Thyroid gland (tissue), 4 donors: ENCODE measurements around the gene IFNG. TPM values are rescaled to one million over a fixed set of nuclear protein-coding genes. Genes with fewer than 3 reads are reported as not detected.

Source experiments
- DNase-seq, 2 donors: peaks; one replicate each; pipeline ENCODE4 v3.0.0-alpha.2; 2019
- H3K27ac ChIP-seq, 3 donors: fragments of 200-600 bp; sonication (generic); 1 replicate in 2 of 3; 2 replicates in 1 of 3; pipeline ENCODE4 v1.5.1; 2016 to 2019; ENCODE audit warnings: mild to moderate bottlenecking in 1 of 3, moderate library complexity in 1 of 3
- H3K27me3 ChIP-seq: fragments of 200-600 bp; sonication (generic); one replicate; pipeline ENCODE4 v1.5.1; 2019
- H3K36me3 ChIP-seq, 2 donors: fragments of 200-600 bp; sonication (generic); one replicate each; pipeline ENCODE4 v1.5.1; 2016 to 2019
- H3K4me1 ChIP-seq, 2 donors: fragments of 200-600 bp; sonication (generic); one replicate each; pipeline ENCODE4 v1.5.1; 2017 to 2019
- H3K4me3 ChIP-seq, 3 donors: fragments of 200-600 bp; sonication (generic); replicated peaks in 1 of 3; 1 replicate in 2 of 3; 2 replicates in 1 of 3; pipeline ENCODE4 v1.5.1; 2016; ENCODE audit warnings: mild to moderate bottlenecking in 1 of 3
- H3K9me3 ChIP-seq: fragments of 200-600 bp; sonication (generic); one replicate; pipeline ENCODE4 v1.5.1; 2017
- CTCF ChIP-seq, 6 experiments: fragments of 200-600 bp in 3 of 6; fragments of 450-650 bp in 3 of 6; sonication (generic) in 3 of 6; IDR thresholded peaks; one replicate each; pipeline ENCODE4 v1.5.1; 2016 to 2019; ENCODE audit warnings: antibody characterized with exemption in 6 of 6, mild to moderate bottlenecking in 2 of 6, inconsistent platforms in 1 of 6, moderate library complexity in 1 of 6
- POLR2A ChIP-seq, 2 donors: fragments of 450-650 bp; IDR thresholded peaks; one replicate each; pipeline ENCODE4 v1.6.1; 2017; ENCODE audit warnings: antibody characterized with exemption in 2 of 2, mild to moderate bottlenecking in 2 of 2, moderate library complexity in 1 of 2
- WGBS, 2 donors: methylation state at CpG; one replicate each; pipeline ENCODE4 v1.1.5; 2017; 5-methylcytosine and 5-hydroxymethylcytosine counted together
- intact Hi-C: fragments of 100-400 bp; cut with DNase I; formaldehyde crosslinking; loops from one replicate; pipeline ENCODE4 v1.15.1; 2023
- total RNA-seq, 4 donors: library from RNA; depleted of rRNA; stranded (reverse); fragments of >200 nt; gene quantifications; one replicate each; pipeline ENCODE4 v1.2.3, GENCODE V29; 2016

Gene IFNG
- total RNA-seq, 4 donors from 2014 or later, result not detected

- DNase-seq, result no peak
- no peak for TF ChIP-seq CTCF (IDR thresholded peaks at IDR 0.05)
- TF ChIP-seq POLR2A (IDR thresholded peaks at IDR 0.05), result no peak
- no peak overlapping the region for H3K4me3 ChIP-seq
- H3K4me1 ChIP-seq, result no peaks in the 10 kb centered on the region
- H3K27me3 ChIP-seq, result no peaks in the 10 kb centered on the region
- no peak overlapping the region for H3K27ac ChIP-seq
- no peaks in the 10 kb centered on the region for H3K36me3 ChIP-seq
- whole genome bisulfite sequencing, 2 donors, result 85 to 100% methylated on average over 1 of the region's 1 CpG
- H3K9me3 ChIP-seq, result no peaks in the 10 kb centered on the region
- intact Hi-C loops, result no loop called here
These were observed 52.9 kb downstream of the IFNG start for GRCh38 chr12:68106660-68107059.

- 58 to 70% methylated on average over 5 of the region's 5 CpGs for whole genome bisulfite sequencing, 2 donors
- no peak for DNase-seq
These were observed 53.4 kb downstream of the IFNG start for GRCh38 chr12:68106160-68106559.

More at GRCh38 chr12:68106160-68106559, 53.4 kb downstream of the IFNG start:
- H3K27me3 ChIP-seq, result no peaks in the 10 kb centered on the region
- H3K9me3 ChIP-seq, result no peaks in the 10 kb centered on the region
- H3K36me3 ChIP-seq, result no peaks in the 10 kb centered on the region
- H3K4me1 ChIP-seq, result no peaks in the 10 kb centered on the region
- no peak overlapping the region for H3K4me3 ChIP-seq
- H3K27ac ChIP-seq, result no peak overlapping the region
- TF ChIP-seq CTCF (IDR thresholded peaks at IDR 0.05), result no peak
- no peak for TF ChIP-seq POLR2A (IDR thresholded peaks at IDR 0.05)
- intact Hi-C loops, result no loop called here

Other genes with a start within 250 kb of the IFNG start
- under 1 TPM in 2 of 4 donors, not detected in 2; 0.27 to 0.50 TPM for gene IFNG-AS1, start 170.3 kb downstream of the IFNG start, total RNA-seq
- not detected for gene IL26, start 66.1 kb upstream of the IFNG start, total RNA-seq
- gene IL22, start 93.9 kb upstream of the IFNG start, total RNA-seq, result not detected
- gene MDM1, start 172.6 kb upstream of the IFNG start, total RNA-seq, result 10 to 100 TPM; 28.1 to 33.9 (median 29.6) TPM